Activated CD4-positive, alpha-beta T cell treated with anti-CD3 and anti-CD28 coated beads, Interleukin-2, amount 50 U/mL, for 4 hours (primary cell): ENCODE results near the gene LGALS1.

ENCODE experiments used
- DNase-seq, 2 experiments: peaks; one replicate each; pipeline ENCODE4 v3.0.0-alpha.2; 2020

LGALS1 gene

DNA sequence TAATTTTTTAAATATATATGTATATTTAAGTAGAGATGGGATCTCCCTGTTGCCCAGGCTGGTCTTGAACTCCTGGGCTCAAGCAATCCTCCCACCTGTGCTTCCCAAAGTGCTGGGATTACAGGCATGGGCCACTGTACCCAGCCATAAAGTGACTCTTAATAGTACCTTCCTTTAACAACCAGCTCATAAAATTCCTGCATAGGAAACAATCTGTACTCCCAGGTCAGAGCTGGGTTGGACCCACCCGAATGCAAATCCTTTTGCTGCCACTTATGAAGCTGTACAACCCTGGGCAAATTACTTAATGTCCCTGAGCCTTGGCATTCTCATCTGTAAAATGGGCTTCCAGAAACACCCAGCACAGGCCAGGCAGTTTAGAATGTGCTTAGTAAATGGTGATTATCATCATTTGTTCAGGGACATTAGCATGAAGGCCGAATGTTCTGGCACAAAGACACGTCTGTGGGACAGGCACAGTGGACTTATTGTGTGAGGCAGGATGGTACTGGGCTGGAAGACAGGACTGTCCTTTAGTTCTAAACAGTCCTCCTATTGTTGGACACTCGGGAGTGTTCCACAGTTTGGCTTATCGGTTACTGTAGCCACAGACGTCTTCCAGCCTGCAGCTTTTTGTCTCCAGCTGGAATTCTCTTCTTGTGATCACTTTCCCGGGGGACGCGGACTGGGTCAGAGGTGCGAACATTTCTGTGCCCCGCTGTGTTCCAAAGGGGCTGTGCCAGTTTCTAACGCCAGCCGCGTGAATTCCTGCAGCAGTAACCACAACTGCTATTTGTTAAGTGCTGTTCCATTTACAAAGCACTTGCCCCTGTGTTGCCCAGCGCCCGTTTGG lies 11.0 kb upstream of the LGALS1 start:
- no peak for DNase-seq

GRCh38 chr22:37665487-37665886 lies 9.9 kb upstream of the LGALS1 start:
- DNase-seq = no peak

DNA sequence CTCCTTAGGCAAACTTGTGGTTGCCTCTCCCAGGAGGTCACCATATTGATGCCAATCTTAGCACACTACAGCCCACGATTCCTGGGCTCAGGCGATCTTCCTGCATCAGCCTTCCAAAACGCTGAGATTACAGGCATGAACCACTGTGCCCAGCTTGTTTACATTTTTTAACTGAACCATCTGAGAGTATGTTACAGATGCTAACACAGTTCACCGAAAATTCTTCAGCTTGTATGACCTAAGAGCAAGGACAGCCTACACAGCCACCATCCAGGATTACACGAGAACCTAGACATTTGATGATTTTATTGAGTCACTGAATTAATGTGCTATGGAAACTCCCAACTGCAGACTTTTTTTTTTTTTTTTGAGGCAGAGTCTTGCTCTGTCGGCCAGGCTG lies 5.8 kb upstream of the LGALS1 start:
- DNase-seq = no peak

GRCh38 chr22:37672206-37672919 lies 3.1 kb upstream of the LGALS1 start:
- no peak for DNase-seq

GRCh38 chr22:37672920-37673455 lies 2.4 kb upstream of the LGALS1 start:
- no peak for DNase-seq

GRCh38 chr22:37674248-37674647 lies 1.2 kb upstream of the LGALS1 start:
- DNase-seq = no peak

- no peak for DNase-seq
These were observed 697 bp downstream of the LGALS1 start for GRCh38 chr22:37675930-37676735.

DNA sequence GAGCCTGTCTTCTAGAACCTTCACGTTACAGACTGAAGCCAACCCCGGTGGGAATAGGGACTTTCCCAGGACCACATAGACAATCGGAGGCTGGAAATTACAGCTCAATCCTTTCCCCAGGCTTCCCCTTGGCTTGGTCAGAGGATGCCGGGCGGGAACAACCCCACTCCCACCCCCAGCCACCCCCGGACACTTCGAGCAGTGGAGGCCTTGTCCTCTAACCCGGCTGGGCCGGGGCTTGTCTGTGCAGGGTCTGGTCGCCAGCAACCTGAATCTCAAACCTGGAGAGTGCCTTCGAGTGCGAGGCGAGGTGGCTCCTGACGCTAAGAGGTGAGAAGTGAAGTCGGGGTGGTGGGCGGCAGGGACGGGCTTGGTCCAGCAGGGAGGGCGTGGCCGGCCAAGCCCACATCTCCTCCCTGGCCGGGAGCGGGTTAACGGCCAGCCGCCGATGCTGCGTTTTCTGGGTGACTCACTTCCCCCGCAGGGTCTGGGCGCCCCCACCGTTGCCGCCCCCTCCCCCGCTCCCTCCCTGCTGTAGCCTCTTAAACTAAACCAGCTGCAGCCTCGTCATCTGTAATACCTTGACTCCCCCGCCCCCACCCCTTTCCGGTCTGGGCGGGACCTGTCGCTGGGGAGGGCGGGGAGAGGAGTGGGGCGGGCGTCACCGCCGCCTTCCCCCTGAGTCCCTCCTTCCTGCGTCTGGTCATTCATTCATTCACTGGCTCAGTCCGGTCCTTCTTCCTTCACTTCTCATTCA lies 1.5 kb downstream of the LGALS1 start:
- peak; percentile 95 for DNase-seq

DNA sequence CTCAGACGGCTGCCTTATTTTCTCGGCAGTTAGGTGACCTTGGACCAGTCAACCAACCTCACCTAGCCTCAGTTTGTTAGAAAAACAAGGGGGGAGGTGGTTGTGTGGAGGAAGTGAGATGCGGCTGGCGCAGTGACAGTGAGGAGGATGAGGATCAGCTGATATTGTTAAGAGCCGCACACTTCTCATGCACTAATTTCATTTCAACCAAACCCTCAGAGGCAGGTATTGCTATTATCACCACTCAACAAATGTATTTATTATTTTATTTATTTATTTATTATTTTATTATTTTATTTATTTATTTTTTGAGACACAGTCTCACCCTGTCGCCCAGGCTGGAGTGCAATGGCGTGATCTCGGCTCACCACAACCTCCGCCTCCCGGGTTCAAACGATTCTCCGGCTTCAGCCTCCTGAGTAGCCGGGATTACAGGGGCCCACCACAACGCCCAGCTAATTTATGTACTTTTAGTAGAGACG lies 2.1 kb downstream of the LGALS1 start:
- DNase-seq = no peak

DNA sequence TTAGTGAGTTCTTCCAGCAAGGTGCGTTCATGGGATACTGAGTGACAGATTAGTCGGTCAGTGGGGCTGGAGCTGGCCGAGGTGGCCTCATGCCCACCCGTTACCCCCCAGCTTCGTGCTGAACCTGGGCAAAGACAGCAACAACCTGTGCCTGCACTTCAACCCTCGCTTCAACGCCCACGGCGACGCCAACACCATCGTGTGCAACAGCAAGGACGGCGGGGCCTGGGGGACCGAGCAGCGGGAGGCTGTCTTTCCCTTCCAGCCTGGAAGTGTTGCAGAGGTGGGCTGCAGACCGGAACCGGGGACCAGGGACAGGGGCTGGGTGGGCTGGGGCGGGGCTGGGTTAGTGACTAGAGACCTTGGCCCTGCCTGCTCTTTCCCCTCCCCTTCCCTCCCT lies 2.9 kb downstream of the LGALS1 start:
- DNase-seq = no peak

DNA sequence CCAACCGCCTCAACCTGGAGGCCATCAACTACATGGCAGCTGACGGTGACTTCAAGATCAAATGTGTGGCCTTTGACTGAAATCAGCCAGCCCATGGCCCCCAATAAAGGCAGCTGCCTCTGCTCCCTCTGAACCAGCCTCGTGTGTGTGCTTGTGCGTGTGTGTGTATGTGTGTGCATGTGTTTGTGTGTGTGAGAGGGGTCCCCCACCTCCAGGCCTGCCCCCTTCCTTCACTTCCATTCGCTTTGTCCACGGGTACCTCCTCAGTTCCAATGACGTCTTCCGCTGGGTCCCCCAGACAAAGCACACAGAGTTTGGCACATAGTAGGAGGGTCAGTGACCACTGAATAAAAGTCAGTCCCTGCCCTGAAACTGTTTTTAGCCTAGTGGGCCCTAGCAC lies 4.2 kb downstream of the LGALS1 start:
- no peak for DNase-seq

DNA sequence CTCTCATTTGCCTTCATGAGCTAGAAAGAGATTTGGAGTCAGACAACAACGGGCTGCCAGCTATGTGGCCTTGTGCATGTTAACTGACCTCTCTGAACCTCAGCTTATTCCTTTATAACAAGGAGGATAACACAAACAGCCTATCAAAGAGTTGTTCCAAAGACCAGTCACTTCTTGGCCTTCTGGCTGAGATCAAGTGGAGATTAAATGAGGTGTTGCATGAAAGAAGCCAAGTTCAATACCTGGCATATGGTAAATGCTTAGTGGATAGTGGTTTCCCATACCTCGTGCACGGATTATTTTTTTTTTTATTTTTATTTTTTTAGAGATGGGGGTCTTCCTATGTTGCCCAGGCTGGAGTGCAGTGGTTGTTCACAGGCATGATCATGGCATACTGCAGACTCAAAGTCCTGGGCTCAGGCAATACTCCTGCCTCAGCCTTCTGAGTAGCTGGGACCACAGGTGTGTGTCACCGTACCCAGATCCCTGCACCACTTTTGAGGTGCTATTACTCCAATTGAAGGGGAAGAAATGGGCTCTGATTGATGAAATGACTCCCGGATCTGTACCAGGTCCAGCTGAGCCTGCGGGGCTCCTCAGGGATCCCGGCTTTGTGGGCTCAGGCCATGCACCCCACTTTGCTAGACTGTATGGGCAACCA lies 4.9 kb downstream of the LGALS1 start:
- no peak for DNase-seq

GRCh38 chr22:37681001-37681424 lies 5.6 kb downstream of the LGALS1 start:
- no peak for DNase-seq

DNA sequence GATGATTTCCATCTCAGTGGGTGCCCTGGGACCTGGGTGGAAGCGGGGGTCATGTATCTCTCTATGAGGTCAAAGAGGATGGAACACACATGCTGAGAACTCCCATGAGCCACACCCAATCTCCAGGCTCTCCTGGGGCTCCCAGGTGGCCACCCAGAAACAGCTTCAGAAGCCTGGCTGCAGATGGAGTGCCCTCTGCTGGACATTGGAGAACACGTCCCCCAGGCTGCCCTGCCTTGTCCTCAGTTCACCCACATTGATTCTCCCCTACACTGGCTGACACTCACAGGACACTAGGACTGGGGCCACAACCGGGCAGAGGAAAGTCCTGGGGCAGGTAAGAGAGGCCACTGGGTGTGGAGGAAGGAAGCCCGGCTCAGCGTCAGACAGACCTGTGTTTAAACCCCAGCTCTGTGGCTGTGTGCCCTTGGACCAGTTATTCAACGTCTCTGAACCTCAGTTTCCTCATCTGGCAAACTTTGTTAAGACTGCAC lies 6.2 kb downstream of the LGALS1 start:
- DNase-seq = peak; percentile 68 to 69

- DNase-seq = no peak
These were observed 9.6 kb downstream of the LGALS1 start for GRCh38 chr22:37684803-37685615.

DNA sequence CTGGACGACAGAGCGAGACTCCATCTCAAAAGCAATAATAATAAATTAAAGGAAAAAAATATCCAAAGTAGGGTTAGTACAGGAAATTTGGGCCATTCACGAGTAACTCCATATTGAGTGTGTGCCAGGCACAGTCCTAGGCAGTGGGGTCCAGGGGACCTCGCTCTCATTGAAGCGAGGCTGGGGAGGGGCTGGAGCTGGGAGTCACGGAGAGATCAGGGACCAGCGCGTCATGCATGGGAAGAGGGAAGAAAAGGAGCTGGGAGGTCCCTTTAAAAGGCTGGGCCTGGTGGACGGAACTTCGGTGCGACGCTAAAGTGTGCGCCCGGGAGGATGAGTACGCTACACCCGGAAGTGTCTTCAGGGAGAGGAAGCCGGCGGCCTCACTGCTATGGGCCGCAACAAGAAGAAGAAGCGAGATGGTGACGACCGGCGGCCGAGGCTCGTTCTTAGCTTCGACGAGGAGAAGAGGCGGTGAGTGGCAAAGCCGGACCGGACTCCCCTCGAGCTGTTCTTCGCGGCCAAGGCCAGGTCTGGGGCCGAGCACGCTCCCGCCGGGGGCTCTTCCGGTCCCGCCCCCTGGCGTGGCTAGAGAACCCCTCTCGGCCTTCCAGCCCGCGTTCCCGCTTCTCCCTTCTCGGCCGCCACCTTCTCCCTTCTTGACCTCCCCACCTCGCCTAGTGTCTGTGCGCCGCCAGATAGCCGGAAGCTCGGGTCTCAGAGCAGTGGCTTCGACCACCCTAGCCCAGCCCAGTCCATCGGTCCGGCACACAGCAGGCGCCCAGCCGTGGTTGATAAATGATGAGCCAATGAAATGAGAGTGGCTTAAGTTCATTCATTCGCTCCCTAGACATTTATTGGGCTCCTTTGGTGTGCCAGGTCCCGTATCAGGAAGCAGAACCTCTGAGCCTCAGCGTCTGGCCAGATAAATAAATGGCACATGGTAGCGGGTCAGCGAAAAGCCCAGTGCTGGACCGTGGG lies 10.9 kb downstream of the LGALS1 start, which contains the start of gene NOL12:
Gene NOL12 (plus strand): TSS at position 342 of the 981 bp plus-strand sequence. CDS start 50 bp downstream, at position 392.
- peak; percentile 64 to 70 for DNase-seq

DNA sequence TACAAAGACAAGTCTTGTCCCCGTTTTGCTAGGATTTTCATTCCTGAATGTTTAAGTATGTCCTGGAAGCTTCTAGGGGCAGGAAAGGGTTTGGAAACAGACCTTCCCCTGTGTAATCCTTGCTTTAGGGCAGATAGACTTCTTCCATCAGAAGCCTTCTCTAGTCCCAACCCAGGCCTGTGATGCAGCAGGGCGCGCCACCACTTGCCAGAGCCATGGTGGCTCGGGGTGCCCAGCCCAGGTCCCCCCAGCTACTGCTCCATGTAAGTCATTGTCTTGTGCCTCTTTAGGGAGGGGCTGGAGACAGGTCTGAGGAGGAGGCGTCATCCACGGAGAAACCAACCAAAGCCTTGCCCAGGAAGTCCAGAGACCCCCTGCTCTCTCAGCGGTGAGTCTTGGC lies 15.0 kb downstream of the LGALS1 start:
- DNase-seq = no peak

GRCh38 chr22:37690901-37691504 lies 15.6 kb downstream of the LGALS1 start:
- no peak for DNase-seq
